ENCODE measurements around the gene MT1F.
A peak's percentile ranks its signal among the peaks of the same experiment; 100 is the strongest.
"Not testable (repeated sequence)": the region's sequence is repeated elsewhere in the genome, so short reads cannot be mapped to it uniquely, and the experiment has no call there.

MT1F gene

GRCh38 chr16:56649271-56649670 lies 8.5 kb upstream of the MT1F start:
- WGBS = 95% methylated on average over 2 of the region's 2 CpGs

GRCh38 chr16:56649820-56650219 lies 7.9 kb upstream of the MT1F start:
- peaks cover 90% of the 10 kb centered on the region for H3K27me3 ChIP-seq (ENCODE audit: insufficient read depth, low read length)
- H3K36me3 ChIP-seq (ENCODE audit: insufficient read depth, low read length) = no peaks in the 10 kb centered on the region
- 86% methylated on average over 1 of the region's 3 CpGs for WGBS

More at GRCh38 chr16:56649271-56649670, 8.5 kb upstream of the MT1F start:
- no peak overlapping the region for H3K27ac ChIP-seq (ENCODE audit: low read depth, low read length)
- H3K4me3 ChIP-seq (ENCODE audit: low read length) = no peak overlapping the region
- H3K9ac ChIP-seq (ENCODE audit: low read depth, low read length) = no peak overlapping the region
- H3K9me3 ChIP-seq (ENCODE audit: insufficient read depth, low read depth, low read length) = no peaks in the 10 kb centered on the region
- no peaks in the 10 kb centered on the region for H3K36me3 ChIP-seq (ENCODE audit: insufficient read depth, low read length)
- H3K4me1 ChIP-seq (ENCODE audit: insufficient read depth, low read length) = no peaks in the 10 kb centered on the region
- H3K27me3 ChIP-seq (ENCODE audit: insufficient read depth, low read length) = peaks cover 95% of the 10 kb centered on the region

GRCh38 chr16:56651586-56651985 lies 6.2 kb upstream of the MT1F start, which contains the start of gene MT1B:
Gene MT1B (plus strand): TSS chr16:56651886. CDS start chr16:56651954, 68 bp downstream.
- Histone ChIP-seq H3K27ac (ENCODE audit: low read depth, low read length) (no peak within 1 kb of the TSS), H3K4me3 (ENCODE audit: low read length) (no peak within 1 kb of the TSS), H3K27me3 (ENCODE audit: insufficient read depth, low read length) (peaks cover 90% of the 10 kb centered on the region), H3K36me3 (ENCODE audit: insufficient read depth, low read length) (no peaks in the 10 kb centered on the region), H3K9me3 (ENCODE audit: insufficient read depth, low read depth, low read length) (no peaks in the 10 kb centered on the region), H3K9ac (ENCODE audit: low read depth, low read length) (no peak within 1 kb of the TSS), H3K4me1 (ENCODE audit: insufficient read depth, low read length) (no peaks in the 10 kb centered on the region)
- WGBS = 77% methylated on average over 7 of the region's 7 CpGs

More at GRCh38 chr16:56649820-56650219, 7.9 kb upstream of the MT1F start:
- H3K4me3 ChIP-seq (ENCODE audit: low read length) = no peak overlapping the region
- H3K4me1 ChIP-seq (ENCODE audit: insufficient read depth, low read length) = no peaks in the 10 kb centered on the region
- H3K9ac ChIP-seq (ENCODE audit: low read depth, low read length) = no peak overlapping the region
- no peak overlapping the region for H3K27ac ChIP-seq (ENCODE audit: low read depth, low read length)
- H3K9me3 ChIP-seq (ENCODE audit: insufficient read depth, low read depth, low read length) = no peaks in the 10 kb centered on the region

GRCh38 chr16:56652600-56652999 lies 5.2 kb upstream of the MT1F start:
- 88% methylated on average over 1 of the region's 1 CpG for WGBS
- Histone ChIP-seq H3K4me1 (ENCODE audit: insufficient read depth, low read length) (no peaks in the 10 kb centered on the region), H3K27ac (ENCODE audit: low read depth, low read length) (no peak overlapping the region), H3K36me3 (ENCODE audit: insufficient read depth, low read length) (no peaks in the 10 kb centered on the region), H3K9me3 (ENCODE audit: insufficient read depth, low read depth, low read length) (no peaks in the 10 kb centered on the region), H3K27me3 (ENCODE audit: insufficient read depth, low read length) (peaks cover 90% of the 10 kb centered on the region), H3K9ac (ENCODE audit: low read depth, low read length) (no peak overlapping the region), H3K4me3 (ENCODE audit: low read length) (no peak overlapping the region)

- Histone ChIP-seq H3K36me3 (ENCODE audit: insufficient read depth, low read length) (no peaks in the 10 kb centered on the region), H3K27me3 (ENCODE audit: insufficient read depth, low read length) (peaks cover 90% of the 10 kb centered on the region), H3K9me3 (ENCODE audit: insufficient read depth, low read depth, low read length) (no peaks in the 10 kb centered on the region), H3K9ac (ENCODE audit: low read depth, low read length) (no peak overlapping the region), H3K4me1 (ENCODE audit: insufficient read depth, low read length) (peaks cover 3% of the 10 kb centered on the region; the same call in 1 of the 2 replicates), H3K4me3 (ENCODE audit: low read length) (no peak overlapping the region), H3K27ac (ENCODE audit: low read depth, low read length) (no peak overlapping the region)
- WGBS = 89% methylated on average over 7 of the region's 7 CpGs
Measured at GRCh38 chr16:56653218-56653617, 4.5 kb upstream of the MT1F start.

GRCh38 chr16:56658327-56658875 lies 642 bp downstream of the MT1F start:
- no peaks in the 10 kb centered on the region for H3K9me3 ChIP-seq (ENCODE audit: insufficient read depth, low read depth, low read length)
- H3K9ac ChIP-seq (ENCODE audit: low read depth, low read length) = no peak overlapping the region; the same call in 1 of the 2 replicates
- H3K27me3 ChIP-seq (ENCODE audit: insufficient read depth, low read length) = peaks cover 90% of the 10 kb centered on the region
- no peak overlapping the region for H3K27ac ChIP-seq (ENCODE audit: low read depth, low read length)
- peaks cover 13% of the 10 kb centered on the region; the same call in 1 of the 2 replicates for H3K4me1 ChIP-seq (ENCODE audit: insufficient read depth, low read length)
- H3K36me3 ChIP-seq (ENCODE audit: insufficient read depth, low read length) = no peaks in the 10 kb centered on the region
- 33% methylated on average over 10 of the region's 10 CpGs for WGBS
- peak overlapping the region; percentile 64 for H3K4me3 ChIP-seq (ENCODE audit: low read length)

GRCh38 chr16:56662357-56663354 lies 4.9 kb downstream of the MT1F start:
- Histone ChIP-seq H3K9me3 (ENCODE audit: insufficient read depth, low read depth, low read length) (no peaks in the 10 kb centered on the region), H3K27ac (ENCODE audit: low read depth, low read length) (no peak overlapping the region), H3K36me3 (ENCODE audit: insufficient read depth, low read length) (no peaks in the 10 kb centered on the region), H3K4me1 (ENCODE audit: insufficient read depth, low read length) (peaks cover 13% of the 10 kb centered on the region), H3K27me3 (ENCODE audit: insufficient read depth, low read length) (peaks cover 100% of the 10 kb centered on the region), H3K9ac (ENCODE audit: low read depth, low read length) (no peak overlapping the region), H3K4me3 (ENCODE audit: low read length) (peak overlapping the region; percentile 49)
- WGBS = 13% methylated on average over 45 of the region's 48 CpGs

GRCh38 chr16:56664506-56664905 lies 6.7 kb downstream of the MT1F start:
- WGBS = 100% methylated on average over 1 of the region's 1 CpG
- Histone ChIP-seq H3K9ac (ENCODE audit: low read depth, low read length) (no peak overlapping the region), H3K27me3 (ENCODE audit: insufficient read depth, low read length) (peaks cover 100% of the 10 kb centered on the region)

GRCh38 chr16:56665286-56666261 lies 7.8 kb downstream of the MT1F start:
- H3K4me3 ChIP-seq (ENCODE audit: low read length); H3K36me3 ChIP-seq (ENCODE audit: insufficient read depth, low read length); H3K27ac ChIP-seq (ENCODE audit: low read depth, low read length); H3K9ac ChIP-seq (ENCODE audit: low read depth, low read length); H3K9me3 ChIP-seq (ENCODE audit: insufficient read depth, low read depth, low read length): not testable (repeated sequence)
- Histone ChIP-seq H3K27me3 (ENCODE audit: insufficient read depth, low read length) (peaks cover 100% of the 10 kb centered on the region), H3K4me1 (ENCODE audit: insufficient read depth, low read length) (peaks cover 12% of the 10 kb centered on the region)
- WGBS = 76% methylated on average over 8 of the region's 8 CpGs

More at GRCh38 chr16:56664506-56664905, 6.7 kb downstream of the MT1F start:
- H3K4me1 ChIP-seq (ENCODE audit: insufficient read depth, low read length) = peaks cover 5% of the 10 kb centered on the region; the same call in 1 of the 2 replicates
- H3K27ac ChIP-seq (ENCODE audit: low read depth, low read length) = no peak overlapping the region
- H3K9me3 ChIP-seq (ENCODE audit: insufficient read depth, low read depth, low read length) = no peaks in the 10 kb centered on the region
- no peak overlapping the region for H3K4me3 ChIP-seq (ENCODE audit: low read length)
- no peaks in the 10 kb centered on the region for H3K36me3 ChIP-seq (ENCODE audit: insufficient read depth, low read length)

- Histone ChIP-seq H3K4me1 (ENCODE audit: insufficient read depth, low read length) (peaks cover 7% of the 10 kb centered on the region), H3K27ac (ENCODE audit: low read depth, low read length) (no peak within 1 kb of the TSS), H3K27me3 (ENCODE audit: insufficient read depth, low read length) (peaks cover 100% of the 10 kb centered on the region), H3K9me3 (ENCODE audit: insufficient read depth, low read depth, low read length) (no peaks in the 10 kb centered on the region), H3K36me3 (ENCODE audit: insufficient read depth, low read length) (no peaks in the 10 kb centered on the region), H3K4me3 (ENCODE audit: low read length) (peak within 1 kb of the TSS; percentile 30), H3K9ac (ENCODE audit: low read depth, low read length) (no peak within 1 kb of the TSS)
- 18% methylated on average over 46 of the region's 46 CpGs for WGBS
Measured at GRCh38 chr16:56667581-56668571, 10.1 kb downstream of the MT1F start, which contains the start of gene MT1G. Gene MT1G (minus strand): TSS chr16:56668065. CDS start chr16:56667993, 72 bp downstream.
